Loucy (cell line): Measurements from ENCODE around the gene GBGT1.
"Not testable (repeated sequence)": the region's sequence is repeated elsewhere in the genome, so short reads cannot be mapped to it uniquely, and the experiment has no call there.

Experiments
- H2AFZ ChIP-seq: fragments of 200-600 bp; sonication (generic); 2 replicates; pipeline ENCODE4 v1.6.0; 2016; ENCODE audit warnings: antibody characterized with exemption, mild to moderate bottlenecking, low read length, moderate library complexity
- H3F3A ChIP-seq: fragments of 200-600 bp; 2 replicates; pipeline ENCODE4 v1.6.0; 2016; ENCODE audit warnings: antibody characterized with exemption, low read depth, mild to moderate bottlenecking
- H3K27me3 ChIP-seq: fragments of 200-600 bp; sonication (generic); 2 replicates; pipeline ENCODE4 v1.6.1; 2014; ENCODE audit warnings: low read length, mild to moderate bottlenecking; ENCODE audit not compliant: insufficient read depth, poor library complexity, severe bottlenecking
- H3K36me3 ChIP-seq: fragments of 200-600 bp; sonication (generic); 2 replicates; pipeline ENCODE4 v1.6.1; 2016; ENCODE audit warnings: low read length; ENCODE audit not compliant: insufficient read depth
- H3K4me1 ChIP-seq: fragments of 200-600 bp; sonication (generic); 2 replicates; pipeline ENCODE4 v1.5.1; 2014; ENCODE audit warnings: low read length, mild to moderate bottlenecking; ENCODE audit not compliant: insufficient read depth, poor library complexity, severe bottlenecking
- H3K4me2 ChIP-seq: fragments of 200-600 bp; sonication (generic); 2 replicates; pipeline ENCODE4 v1.6.0; 2014; ENCODE audit warnings: antibody characterized with exemption, low read length, low read depth, mild to moderate bottlenecking; ENCODE audit not compliant: poor library complexity, severe bottlenecking
- H3K4me3 ChIP-seq: fragments of 200-600 bp; sonication (generic); 2 replicates; pipeline ENCODE4 v1.5.1; 2014; ENCODE audit warnings: low read length, mild to moderate bottlenecking, mixed read lengths; ENCODE audit not compliant: poor library complexity, severe bottlenecking
- H3K79me2 ChIP-seq: fragments of 200-600 bp; sonication (generic); 2 replicates; pipeline ENCODE4 v1.6.1; 2014; ENCODE audit warnings: low read length; ENCODE audit not compliant: insufficient read depth
- H3K9ac ChIP-seq: fragments of 200-600 bp; sonication (generic); 2 replicates; pipeline ENCODE4 v1.6.0; 2014; ENCODE audit warnings: mild to moderate bottlenecking, low read depth, low read length, moderate library complexity; ENCODE audit not compliant: poor library complexity, severe bottlenecking
- H3K9me2 ChIP-seq: fragments of 200-600 bp; sonication (generic); replicated peaks from 2 replicates; pipeline ENCODE4 v1.6.1; 2016; ENCODE audit warnings: low read depth, low read length, mixed read lengths
- H3K9me3 ChIP-seq: fragments of 200-600 bp; sonication (generic); 2 replicates; pipeline ENCODE4 v1.6.1; 2014; ENCODE audit warnings: mild to moderate bottlenecking, antibody characterized with exemption, low read length, low read depth; ENCODE audit not compliant: insufficient read depth
- H4K20me1 ChIP-seq: fragments of 200-600 bp; sonication (generic); 2 replicates; pipeline ENCODE4 v1.6.0; 2014; ENCODE audit warnings: antibody characterized with exemption, low read length, mild to moderate bottlenecking; ENCODE audit not compliant: insufficient read depth, poor library complexity, severe bottlenecking
- CTCF ChIP-seq: fragments of 200-600 bp; sonication (generic); conservative IDR thresholded peaks from 2 replicates; pipeline ENCODE4 v1.5.1; 2014; ENCODE audit warnings: mild to moderate bottlenecking, antibody characterized with exemption, low read length
- EZH2phosphoT487 ChIP-seq: fragments of 200-600 bp; IDR thresholded peaks from 2 replicates; pipeline ENCODE4 v1.6.1; 2018; ENCODE audit warnings: antibody characterized with exemption, mild to moderate bottlenecking, moderate library complexity, borderline replicate concordance

GBGT1 gene

GRCh38 chr9:133170716-133171115 is 7.0 kb upstream of the GBGT1 start:
- Histone ChIP-seq H3K36me3 (no peaks in the 10 kb centered on the region), H3K79me2 (no peaks in the 10 kb centered on the region), H3K9me3 (no peaks in the 10 kb centered on the region), H3K4me2 (no peak overlapping the region), H3F3A (no peaks in the 10 kb centered on the region), H2AFZ (no peak overlapping the region), H3K4me1 (no peaks in the 10 kb centered on the region), H3K9me2 (no peaks in the 10 kb centered on the region), H3K4me3 (no peak overlapping the region), H3K9ac (no peak overlapping the region), H3K27me3 (no peaks in the 10 kb centered on the region), H4K20me1 (no peaks in the 10 kb centered on the region)
- TF ChIP-seq EZH2phosphoT487 (no peak), CTCF (no peak)

GRCh38 chr9:133169687-133170086 is 6.0 kb upstream of the GBGT1 start:
- H3K9me2 ChIP-seq, H2AFZ ChIP-seq, H3K4me1 ChIP-seq, H3K4me3 ChIP-seq, H3F3A ChIP-seq, H3K9me3 ChIP-seq, H3K9ac ChIP-seq, H3K27me3 ChIP-seq, H3K79me2 ChIP-seq, H3K36me3 ChIP-seq, H4K20me1 ChIP-seq, H3K4me2 ChIP-seq: not testable (repeated sequence)

- no peak overlapping the region for H3K9ac ChIP-seq
- H3K79me2 ChIP-seq, result no peaks in the 10 kb centered on the region
- no peaks in the 10 kb centered on the region for H3F3A ChIP-seq
- TF ChIP-seq CTCF, result no peak
- TF ChIP-seq EZH2phosphoT487, result no peak
- H3K9me2 ChIP-seq, result no peaks in the 10 kb centered on the region
- no peak overlapping the region for H3K4me3 ChIP-seq
- no peaks in the 10 kb centered on the region for H3K36me3 ChIP-seq
- H3K9me3 ChIP-seq, result no peaks in the 10 kb centered on the region
- no peak overlapping the region for H3K4me2 ChIP-seq
- H2AFZ ChIP-seq, result no peak overlapping the region
- no peaks in the 10 kb centered on the region for H4K20me1 ChIP-seq
- no peaks in the 10 kb centered on the region for H3K27me3 ChIP-seq
- H3K4me1 ChIP-seq, result peaks cover 1% of the 10 kb centered on the region
Observed at GRCh38 chr9:133169102-133169501, 5.4 kb upstream of the GBGT1 start.

GRCh38 chr9:133168432-133168831 is 4.7 kb upstream of the GBGT1 start:
- Histone ChIP-seq H3K9ac (no peak overlapping the region), H3F3A (no peaks in the 10 kb centered on the region), H3K9me3 (no peaks in the 10 kb centered on the region), H3K9me2 (no peaks in the 10 kb centered on the region), H4K20me1 (no peaks in the 10 kb centered on the region), H3K27me3 (no peaks in the 10 kb centered on the region), H3K79me2 (no peaks in the 10 kb centered on the region), H3K4me1 (peaks cover 6% of the 10 kb centered on the region), H3K36me3 (no peaks in the 10 kb centered on the region), H3K4me3 (no peak overlapping the region), H2AFZ (no peak overlapping the region), H3K4me2 (no peak overlapping the region)
- TF ChIP-seq EZH2phosphoT487 (no peak), CTCF (no peak)
